Psoas muscle (tissue), 8 donors: ENCODE results near the gene PHAF1. TPM values are rescaled to one million over a fixed set of nuclear protein-coding genes. Genes with fewer than 3 reads are reported as not detected.

Experiments used
- ATAC-seq, 4 donors: fragments of 200-7000 bp; cut with Tn5 transposase; one replicate each; pipeline ENCODE4 v1.9.1; 2020; ENCODE audit warnings: moderate library complexity in 3 of 4, mild to moderate bottlenecking in 2 of 4
- DNase-seq, 2 donors: peaks; one replicate each; pipeline ENCODE4 v3.0.0-alpha.2; 2020
- H3K27ac ChIP-seq: fragments of 200-600 bp; one replicate; pipeline ENCODE4 v1.8.0; 2022
- H3K27me3 ChIP-seq, 3 donors: fragments of 200-600 bp in 1 of 3; one replicate each; pipeline versions ENCODE4 v1.6.1 to v1.8.0; 2013 to 2022; ENCODE audit warnings: low read length in 2 of 3, mild to moderate bottlenecking in 2 of 3, moderate library complexity in 1 of 3; ENCODE audit not compliant: insufficient read depth in 3 of 3
- H3K36me3 ChIP-seq, 2 donors: fragments of 200-600 bp in 1 of 2; one replicate each; pipeline versions ENCODE4 v1.6.1 to v1.8.0; 2013 to 2022; ENCODE audit warnings: low read depth in 1 of 2, mild to moderate bottlenecking in 1 of 2, moderate library complexity in 1 of 2; ENCODE audit not compliant: insufficient read depth in 1 of 2
- H3K4me1 ChIP-seq: fragments of 200-600 bp; one replicate; pipeline ENCODE4 v1.8.0; 2022
- H3K4me3 ChIP-seq: fragments of 200-600 bp; one replicate; pipeline ENCODE4 v1.8.0; 2022; ENCODE audit warnings: mild to moderate bottlenecking
- H3K9me3 ChIP-seq: fragments of 200-600 bp; one replicate; pipeline ENCODE4 v1.8.0; 2022
- WGBS, 3 donors: extraction: QIAGEN DNeasy Blood & Tissue Kit; methylation state at CpG; one replicate each; pipeline versions ENCODE4 v1.1.6 to v1.1.7; 2013; 5-methylcytosine and 5-hydroxymethylcytosine counted together
- intact Hi-C, 2 donors: fragments of 100-400 bp; cut with DNase I; formaldehyde crosslinking; loops; one replicate each; pipeline versions ENCODE4 v1.11.0 to v1.14.2; 2022
- polyA plus RNA-seq, 3 donors: library from polyadenylated mRNA; stranded (reverse); fragments of 200-250 nt; gene quantifications; one replicate each; pipeline ENCODE4 v1.2.3, GENCODE V29; 2013
- total RNA-seq, 4 donors: library from RNA; stranded (reverse); fragmentation: NEBNext Ultra II Directional in 2 of 4; extraction: Animal tissue kit (Norgen Biotek cat#: 25700) in 2 of 4; gene quantifications; one replicate each; pipeline versions ENCODE4 v1.2.1 to v1.2.4, GENCODE V29; 2021 to 2023
- TF ChIP-seq, protein P1 (sequence below): fragments of 200-600 bp; IDR thresholded peaks from one replicate; pipeline ENCODE4 v1.8.0; 2022; ENCODE audit warnings: antibody characterized with exemption
- donor health status: healthy with polysubstance abuse.
- donor health status: DM: no; HTN: no; CAD: no; lungs with moderate emphysema.
- donor health status: Bipolar disorder and iron deficiency.
- donor health status: healthy.
- donor health status: DM: yes; HTN: yes; CAD: no.
- donor health status: DM: no; HTN: no; CAD: no.
- donor health status: DM: no; HTN: no; CAD: no.
- donor health status: DM: yes; HTN: yes; CAD: no.

PHAF1 gene
- total and polyA plus RNA-seq, 7 donors, result 12.2 to 60.4 (median 15.4) TPM

DNA sequence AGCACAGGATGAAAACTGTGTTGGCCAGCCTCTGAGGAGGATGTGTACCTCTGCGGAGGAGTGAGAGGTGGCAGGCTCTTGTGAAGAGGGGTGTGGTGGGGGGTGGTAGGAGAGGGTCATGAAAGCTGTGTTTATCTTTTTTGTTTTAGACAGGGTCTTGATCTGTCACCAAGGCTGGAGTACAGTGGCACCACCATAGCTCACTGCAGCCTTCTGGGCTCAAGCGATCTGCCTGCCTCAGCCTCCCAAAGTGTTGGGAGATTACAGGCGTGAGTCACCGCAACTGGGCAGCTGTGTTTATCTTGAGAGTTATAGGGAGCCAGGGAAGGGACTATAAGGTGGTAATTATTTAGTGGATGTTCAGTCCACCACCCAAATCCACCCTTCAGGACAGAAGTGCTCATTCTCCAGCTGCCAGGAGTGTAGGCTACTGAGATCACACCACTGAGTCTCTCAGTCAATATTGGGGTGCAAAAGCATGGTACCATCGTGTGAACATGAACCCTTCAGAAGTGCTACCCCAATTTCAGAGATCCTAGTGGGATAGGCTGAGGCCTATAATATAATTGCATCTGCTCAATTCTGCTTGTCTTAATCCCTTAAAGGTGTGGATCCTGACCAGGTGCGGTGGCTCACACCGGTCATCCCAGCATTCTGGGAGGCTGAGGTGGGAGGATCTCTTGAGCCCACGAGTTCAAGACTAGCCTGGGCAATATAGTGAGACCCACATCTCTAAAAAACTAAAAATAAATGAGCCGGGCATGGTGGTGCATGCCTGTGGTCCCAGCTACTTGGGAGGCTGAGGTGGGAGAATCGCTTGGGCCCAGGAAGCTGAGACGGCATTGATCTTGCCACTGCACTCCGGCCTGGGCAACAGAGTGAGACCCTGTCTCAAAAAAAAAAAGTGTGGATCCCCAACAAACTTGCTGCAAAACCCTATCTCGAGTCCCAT, 81.0 kb downstream of the PHAF1 start:
- Histone ChIP-seq H3K27me3 (no peaks in the 10 kb centered on the region), H3K9me3 (no peaks in the 10 kb centered on the region), H3K27ac (peak overlapping the region; percentile 87), H3K36me3 (peaks cover 10 to 22% of the 10 kb centered on the region in 2 donors), H3K4me1 (peaks cover 28% of the 10 kb centered on the region), H3K4me3 (no peak overlapping the region)
- DNase-seq (no peak), ATAC-seq (no peak)
- intact Hi-C loops, result loop anchor here in 1 of 2 donors (5.0 kb wide), 1 partner anchor 37 kb away; the partner anchor contains the start of gene TMEM208
- 74 to 80% (median 79%) methylated on average over 13 of the region's 13 CpGs for WGBS, 3 donors
- TF ChIP-seq, protein P1, sequence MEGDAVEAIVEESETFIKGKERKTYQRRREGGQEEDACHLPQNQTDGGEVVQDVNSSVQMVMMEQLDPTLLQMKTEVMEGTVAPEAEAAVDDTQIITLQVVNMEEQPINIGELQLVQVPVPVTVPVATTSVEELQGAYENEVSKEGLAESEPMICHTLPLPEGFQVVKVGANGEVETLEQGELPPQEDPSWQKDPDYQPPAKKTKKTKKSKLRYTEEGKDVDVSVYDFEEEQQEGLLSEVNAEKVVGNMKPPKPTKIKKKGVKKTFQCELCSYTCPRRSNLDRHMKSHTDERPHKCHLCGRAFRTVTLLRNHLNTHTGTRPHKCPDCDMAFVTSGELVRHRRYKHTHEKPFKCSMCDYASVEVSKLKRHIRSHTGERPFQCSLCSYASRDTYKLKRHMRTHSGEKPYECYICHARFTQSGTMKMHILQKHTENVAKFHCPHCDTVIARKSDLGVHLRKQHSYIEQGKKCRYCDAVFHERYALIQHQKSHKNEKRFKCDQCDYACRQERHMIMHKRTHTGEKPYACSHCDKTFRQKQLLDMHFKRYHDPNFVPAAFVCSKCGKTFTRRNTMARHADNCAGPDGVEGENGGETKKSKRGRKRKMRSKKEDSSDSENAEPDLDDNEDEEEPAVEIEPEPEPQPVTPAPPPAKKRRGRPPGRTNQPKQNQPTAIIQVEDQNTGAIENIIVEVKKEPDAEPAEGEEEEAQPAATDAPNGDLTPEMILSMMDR, result no peak

DNA sequence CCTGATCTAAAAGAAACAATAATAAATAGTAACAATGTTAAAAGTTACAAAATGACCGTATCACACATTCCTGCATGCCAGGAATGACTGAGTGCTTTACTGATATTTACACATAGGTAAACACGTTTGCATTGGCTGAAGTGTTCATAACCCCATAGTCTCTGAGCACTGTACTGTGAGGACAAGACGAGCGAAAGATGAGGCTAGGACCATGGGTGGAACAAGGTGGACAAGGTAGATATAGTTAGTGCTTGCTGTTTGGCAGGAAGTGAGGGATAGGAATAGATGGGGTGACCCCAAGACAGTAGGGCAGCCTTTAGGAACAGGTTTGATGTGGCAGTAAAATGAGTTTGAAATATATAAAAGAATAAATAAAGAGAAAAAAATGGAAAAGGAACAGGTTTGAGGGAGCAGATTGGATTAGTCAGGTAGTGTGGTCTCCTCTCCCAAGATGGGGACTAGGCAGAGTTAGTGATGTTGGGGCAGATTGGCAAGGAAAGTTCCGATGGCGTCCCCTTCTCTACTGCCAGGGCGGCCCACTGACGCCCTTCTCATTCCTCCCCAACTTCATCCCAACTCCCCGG, 81.8 kb downstream of the PHAF1 start:
- DNase-seq, result no peak
- Histone ChIP-seq H3K4me3 (peak overlapping the region; percentile 100), H3K4me1 (peaks cover 25% of the 10 kb centered on the region), H3K9me3 (no peaks in the 10 kb centered on the region), H3K36me3 (peaks cover 11 to 30% of the 10 kb centered on the region in 2 donors), H3K27me3 (no peaks in the 10 kb centered on the region), H3K27ac (peak overlapping the region; percentile 87)
- peak in 1 of 4 donors; percentile 1 for ATAC-seq
- TF ChIP-seq, protein P1, result no peak
- intact Hi-C loops, result loop anchor here in 1 of 2 donors (5.0 kb wide), 1 partner anchor 36 kb away; the partner anchor contains the start of gene TMEM208
- WGBS, 3 donors, result 22 to 25% (median 23%) methylated on average over 9 of the region's 9 CpGs

DNA sequence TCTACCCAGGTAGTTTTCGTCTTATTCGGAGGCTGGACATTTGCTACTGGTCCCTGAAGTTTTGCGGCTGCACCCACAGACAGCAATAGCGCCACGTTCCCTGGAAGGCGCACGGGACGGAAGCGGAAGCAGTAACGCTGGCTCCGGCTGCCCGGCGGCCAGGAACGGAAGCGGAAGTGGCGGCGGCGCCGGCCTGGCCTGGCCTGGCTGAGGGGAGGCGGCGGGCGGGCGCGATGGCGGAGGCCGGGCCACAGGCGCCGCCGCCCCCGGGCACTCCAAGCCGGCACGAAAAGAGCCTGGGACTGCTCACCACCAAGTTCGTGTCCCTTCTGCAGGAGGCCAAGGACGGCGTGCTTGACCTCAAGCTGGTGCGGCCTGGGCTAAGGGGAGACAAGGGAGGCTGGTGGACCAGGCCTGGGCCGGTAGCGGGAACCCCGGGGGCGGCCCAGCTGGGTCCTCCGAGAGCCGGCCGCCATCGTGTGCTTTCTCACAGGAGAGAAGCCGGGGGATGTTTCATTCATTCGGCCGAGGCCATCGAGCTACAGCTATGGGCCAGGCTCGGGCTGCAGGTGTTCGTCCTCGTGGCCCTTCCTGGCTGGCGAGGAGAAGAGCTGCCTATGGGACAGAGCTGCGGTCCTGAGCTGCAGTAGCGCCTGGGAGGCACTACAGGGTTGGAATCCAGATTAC, 82.4 kb downstream of the PHAF1 start, which contains the start of gene E2F4:
E2F4 (plus strand) TSS at position 161 of the 687 bp plus-strand sequence; CDS start at position 234, 73 bp downstream.
- H3K4me3 ChIP-seq, result peak within 1 kb of the TSS; percentile 100
- TF ChIP-seq, protein P1, result no peak
- H3K4me1 ChIP-seq, result peaks cover 25% of the 10 kb centered on the region
- ATAC-seq (peak; percentile 94 to 97 (median 96)), DNase-seq (peak; percentile 92 to 96)
- no peaks in the 10 kb centered on the region for H3K27me3 ChIP-seq
- H3K9me3 ChIP-seq, result no peaks in the 10 kb centered on the region
- H3K36me3 ChIP-seq, result peaks cover 11 to 36% of the 10 kb centered on the region in 2 donors
- peak within 1 kb of the TSS; percentile 87 for H3K27ac ChIP-seq
- intact Hi-C loops, result loop anchor here in 1 of 2 donors (5.0 kb wide), 1 partner anchor 35 kb away; the partner anchor contains the start of gene TMEM208
- 0 to 1% (median 0%) methylated on average over 52 to 54 of the region's 54 CpGs for WGBS, 3 donors

DNA sequence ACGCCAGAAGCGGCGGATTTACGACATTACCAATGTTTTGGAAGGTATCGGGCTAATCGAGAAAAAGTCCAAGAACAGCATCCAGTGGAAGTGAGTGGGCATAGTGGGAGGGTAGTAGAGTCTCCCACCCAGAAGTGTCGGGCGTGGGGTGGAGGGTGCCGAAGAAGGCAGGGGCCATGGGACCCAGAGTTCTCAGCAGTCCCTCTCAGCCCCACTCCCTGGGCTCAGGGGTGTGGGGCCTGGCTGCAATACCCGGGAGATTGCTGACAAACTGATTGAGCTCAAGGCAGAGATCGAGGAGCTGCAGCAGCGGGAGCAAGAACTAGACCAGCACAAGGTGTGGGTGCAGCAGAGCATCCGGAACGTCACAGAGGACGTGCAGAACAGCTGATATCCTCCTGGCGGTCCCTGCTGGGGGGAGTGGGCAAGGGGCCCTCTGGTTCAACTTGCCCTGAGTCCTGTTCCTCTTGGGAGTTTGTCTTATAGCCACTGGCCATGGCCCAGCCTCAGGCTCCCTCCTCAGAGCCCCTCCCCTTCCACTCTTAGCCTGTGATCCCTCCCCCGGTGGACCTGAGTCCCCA, 83.1 kb downstream of the PHAF1 start:
- H3K36me3 ChIP-seq, result peaks cover 11 to 44% of the 10 kb centered on the region in 2 donors
- H3K4me1 ChIP-seq, result peaks cover 25% of the 10 kb centered on the region
- TF ChIP-seq, protein P1, result no peak
- ATAC-seq (no peak), DNase-seq (no peak)
- peak overlapping the region; percentile 87 for H3K27ac ChIP-seq
- no peaks in the 10 kb centered on the region for H3K9me3 ChIP-seq
- H3K27me3 ChIP-seq, result no peaks in the 10 kb centered on the region
- peak overlapping the region; percentile 100 for H3K4me3 ChIP-seq
- intact Hi-C loops, result loop anchor here in 1 of 2 donors (5.0 kb wide), 1 partner anchor 34 kb away; the partner anchor contains the start of gene TMEM208
- 21 to 23% (median 23%) methylated on average over 17 of the region's 17 CpGs for WGBS, 3 donors
